Endometrium (tissue), 2 donors: ENCODE data around the gene KRTAP5-1.

Source experiments
- FAIRE-seq: peaks from 2 replicates; lab custom pipeline; 2012; peaks lifted over from hg19 to GRCh38; lab: Jason Lieb, UNC
- donor health status: control.
- donor health status: control.

Gene KRTAP5-1

DNA sequence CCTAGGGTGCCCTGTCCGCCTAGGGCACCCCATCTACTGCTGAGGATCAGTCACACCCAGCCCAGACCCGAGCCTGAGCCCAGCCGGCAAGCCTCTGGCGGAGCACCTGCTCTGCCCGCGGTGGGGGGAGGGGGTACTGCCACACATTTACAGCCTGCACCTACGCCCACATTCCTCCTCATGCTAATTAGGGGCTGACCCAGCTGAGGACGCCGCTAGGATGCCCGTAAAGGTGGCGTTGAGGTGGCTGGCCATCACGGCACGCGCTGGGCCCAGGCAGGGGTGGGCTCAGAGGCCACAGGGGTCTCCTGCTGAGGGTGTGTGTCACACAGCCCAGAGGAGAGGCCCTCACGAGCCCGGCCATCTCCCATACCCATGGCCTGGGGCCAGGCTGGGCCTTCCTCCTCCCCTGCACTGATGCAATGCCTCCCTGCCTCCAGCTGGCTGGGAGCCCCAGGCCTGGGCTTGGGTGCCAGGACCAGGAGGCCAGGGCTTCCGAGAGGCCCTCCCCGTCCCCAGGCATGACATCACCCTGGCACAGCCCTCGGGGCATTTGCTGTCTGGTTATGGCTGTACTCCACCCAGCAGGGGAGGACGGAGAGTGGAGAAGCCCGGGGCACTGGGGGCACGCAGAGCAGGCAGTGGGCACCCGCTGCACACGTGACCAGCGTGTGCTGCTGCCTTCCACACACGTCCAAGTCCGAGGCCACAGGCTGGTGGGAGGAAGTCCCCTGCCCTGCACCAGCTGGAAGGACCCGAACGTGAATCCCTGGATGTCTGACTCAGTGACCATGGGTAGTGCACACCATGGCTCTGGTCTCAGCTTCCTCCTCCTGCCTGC, 25.8 kb downstream of the KRTAP5-1 start:
- no peak for FAIRE-seq

DNA sequence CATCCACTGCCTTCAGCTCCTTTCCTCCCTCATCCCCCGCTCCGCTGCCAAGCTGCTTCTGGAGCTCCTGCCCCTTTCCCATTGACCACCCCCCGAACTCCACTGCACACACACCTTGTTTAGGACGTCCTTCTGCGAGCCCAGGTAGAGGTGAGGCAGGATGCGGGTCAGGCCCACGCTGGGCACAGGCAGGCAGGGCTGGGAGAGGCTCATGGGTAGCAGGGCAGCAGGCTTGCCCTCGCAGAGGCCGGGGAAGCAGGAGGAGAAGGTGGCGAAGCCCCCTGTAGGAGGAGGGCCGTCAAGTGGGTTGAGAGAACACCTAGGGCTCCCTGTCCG, 26.3 kb downstream of the KRTAP5-1 start:
- FAIRE-seq: no peak

DNA sequence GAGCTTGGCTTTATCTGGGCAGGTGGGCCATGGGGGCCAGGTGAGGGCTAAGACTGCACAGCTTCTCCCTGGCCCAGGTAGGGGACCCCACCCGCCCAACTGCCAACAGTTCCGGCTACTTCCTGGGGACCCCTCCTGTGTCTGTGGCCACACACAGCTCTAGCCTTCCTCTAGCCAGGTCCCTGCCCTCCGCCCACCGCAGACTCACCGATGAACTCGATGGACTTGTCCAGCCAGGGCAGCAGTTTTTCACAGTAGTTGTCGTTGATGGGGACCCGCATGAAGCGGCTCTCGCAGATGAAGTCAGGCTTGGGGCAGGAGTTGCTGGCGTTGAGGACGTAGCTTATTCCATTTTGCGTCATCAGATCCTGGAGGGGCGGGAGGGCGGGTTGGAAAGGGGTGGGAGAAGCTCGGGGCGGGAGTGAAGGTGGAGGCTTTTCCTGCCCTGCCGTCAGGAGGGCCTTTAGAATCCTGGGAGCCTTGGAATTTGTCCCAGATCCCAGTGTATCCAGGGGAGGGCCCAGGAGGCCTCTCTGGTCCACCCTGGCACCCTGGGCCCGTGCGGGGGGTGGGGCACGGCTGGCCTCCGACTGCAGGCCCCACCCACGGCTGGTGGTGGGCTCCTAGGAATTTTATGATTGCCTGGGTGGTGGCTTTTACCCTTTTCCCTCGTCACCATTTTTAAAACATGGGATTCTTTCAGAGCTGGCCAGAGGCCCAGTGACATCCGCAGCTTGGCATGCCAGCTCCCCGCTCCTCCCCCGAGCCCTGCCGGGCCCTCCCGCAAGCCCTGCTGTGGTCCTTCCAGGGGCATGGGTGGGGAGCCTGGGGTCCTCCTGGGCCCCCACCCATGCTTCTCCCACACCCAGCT, 26.9 kb downstream of the KRTAP5-1 start:
- FAIRE-seq: no peak

DNA sequence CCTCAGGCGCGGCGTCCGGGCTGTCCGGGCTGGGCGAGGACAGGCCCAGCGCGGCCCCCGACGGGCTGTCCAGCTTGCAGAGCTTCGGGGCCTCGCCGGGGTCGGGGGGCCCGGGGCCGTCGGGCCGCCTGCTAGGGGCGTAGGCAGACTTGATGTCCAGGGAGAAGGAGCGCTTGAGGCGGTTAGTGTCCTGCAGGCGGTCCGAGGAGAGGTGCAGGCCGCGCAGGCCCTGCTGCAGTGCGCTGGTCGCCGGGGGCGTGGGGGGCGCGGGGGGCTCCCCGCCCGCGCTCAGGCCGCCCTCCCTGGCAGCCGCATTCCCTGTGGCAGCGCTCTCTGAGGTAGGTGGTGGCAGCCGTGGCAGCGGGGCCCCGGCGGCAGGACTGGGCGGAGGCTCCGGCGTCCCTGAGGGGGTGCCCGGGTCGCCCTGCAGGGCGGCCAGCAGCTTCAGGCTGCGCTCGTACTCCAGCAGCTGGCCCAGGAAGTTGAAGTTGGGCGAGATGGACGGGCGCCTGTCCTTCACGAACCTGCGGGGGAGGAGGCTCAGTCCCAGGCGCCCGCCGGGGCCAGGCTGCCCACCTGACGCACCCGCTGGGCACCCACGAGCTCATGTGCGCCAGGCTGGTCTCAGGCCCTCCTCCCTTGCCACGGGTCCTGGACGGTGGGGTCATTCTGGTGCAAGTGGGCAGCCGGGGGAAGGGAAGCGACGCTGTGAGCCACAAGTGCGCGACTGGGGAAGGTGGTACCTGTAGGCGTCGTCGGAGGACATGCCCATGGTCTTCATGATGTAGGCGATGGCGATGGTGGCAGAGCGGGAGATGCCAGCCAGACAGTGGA, 27.8 kb downstream of the KRTAP5-1 start:
- FAIRE-seq: no peak

DNA sequence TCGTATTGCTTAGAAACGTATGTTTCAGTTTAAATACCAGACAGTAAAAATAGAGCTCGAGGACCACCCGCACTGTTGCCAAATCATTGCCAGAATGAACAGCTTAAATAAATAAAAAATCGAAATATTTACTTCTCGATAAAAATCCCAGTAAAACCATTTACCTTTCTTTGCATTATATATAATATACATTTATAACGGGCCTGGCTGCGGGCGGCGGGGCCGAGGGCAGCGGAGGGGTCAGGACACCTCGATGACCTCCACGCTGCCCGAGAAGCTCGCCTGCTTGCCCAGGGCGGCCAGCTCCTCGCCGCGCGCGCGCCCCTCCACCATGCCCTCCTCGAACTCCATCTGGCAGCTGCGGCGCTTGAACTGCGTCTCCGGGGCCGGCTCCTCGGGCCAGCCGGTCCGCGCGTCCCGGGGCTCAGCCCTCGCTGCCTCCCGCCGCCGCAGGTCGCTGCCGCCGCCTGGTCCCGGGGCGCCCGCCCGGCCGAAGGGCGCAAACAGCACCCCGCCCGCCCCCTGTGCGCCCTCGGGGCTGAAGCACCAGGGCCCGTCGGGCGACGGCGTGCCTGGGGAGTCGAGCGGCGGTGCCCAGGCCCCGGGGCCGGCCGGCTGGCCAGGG, 28.7 kb downstream of the KRTAP5-1 start:
- FAIRE-seq: no peak

DNA sequence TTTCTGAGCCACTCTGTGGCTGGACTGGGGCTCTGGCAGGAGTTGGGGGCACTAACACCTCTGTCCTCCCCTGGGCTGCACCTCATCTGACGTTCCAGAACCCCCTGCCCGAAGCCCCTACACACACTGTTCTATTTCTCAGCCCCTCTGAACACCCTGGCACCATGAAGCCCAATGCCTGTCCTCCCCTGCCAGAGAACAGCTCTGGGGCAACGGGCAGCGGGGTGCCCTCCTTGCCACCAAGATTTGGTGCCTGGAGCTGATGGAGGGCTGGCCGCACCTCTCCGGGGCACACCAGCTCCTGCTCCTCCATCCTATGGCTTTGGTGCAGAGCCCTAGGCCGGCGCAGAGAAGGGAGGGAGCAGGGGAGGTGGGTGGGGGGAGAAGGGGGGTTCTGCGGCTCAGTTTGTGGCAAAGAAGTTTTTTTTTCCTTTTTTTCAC, 29.4 kb downstream of the KRTAP5-1 start:
- no peak for FAIRE-seq

DNA sequence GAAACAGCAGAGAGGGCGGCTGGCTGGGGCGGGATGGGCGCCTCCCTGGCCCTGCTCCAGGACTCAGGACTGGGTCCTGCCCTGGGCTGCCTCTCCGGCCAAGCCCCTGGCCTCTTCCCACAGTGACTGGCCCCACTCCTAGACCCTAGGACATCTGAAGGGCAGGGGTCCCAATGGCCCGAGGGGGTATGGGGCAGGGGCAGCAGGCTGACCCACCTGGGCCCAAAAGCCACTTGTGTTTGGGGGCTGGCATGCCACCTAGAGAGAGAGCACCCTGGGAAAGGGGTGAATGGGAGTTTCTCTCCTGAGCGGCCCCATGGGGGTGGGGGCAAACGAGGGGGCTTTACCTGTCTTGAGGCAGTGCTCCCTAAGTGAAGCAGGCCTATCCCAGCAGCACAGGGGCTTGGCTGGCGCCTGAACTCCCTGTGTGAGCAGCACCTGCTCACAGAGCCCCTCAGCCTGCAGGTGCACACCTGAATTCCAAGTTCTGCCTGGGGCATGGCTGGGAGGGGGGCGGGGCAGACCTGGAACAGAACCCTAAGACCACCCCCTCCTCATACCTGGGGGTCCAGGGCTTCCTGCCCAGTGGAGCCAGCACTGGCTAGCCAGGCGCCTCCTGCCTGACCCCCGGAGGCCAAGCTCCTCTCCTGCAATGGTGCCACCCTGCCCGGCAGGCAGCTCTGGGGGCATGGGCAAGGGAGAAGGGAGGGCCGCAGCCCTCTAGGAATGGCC, 29.9 kb downstream of the KRTAP5-1 start:
- no peak for FAIRE-seq

DNA sequence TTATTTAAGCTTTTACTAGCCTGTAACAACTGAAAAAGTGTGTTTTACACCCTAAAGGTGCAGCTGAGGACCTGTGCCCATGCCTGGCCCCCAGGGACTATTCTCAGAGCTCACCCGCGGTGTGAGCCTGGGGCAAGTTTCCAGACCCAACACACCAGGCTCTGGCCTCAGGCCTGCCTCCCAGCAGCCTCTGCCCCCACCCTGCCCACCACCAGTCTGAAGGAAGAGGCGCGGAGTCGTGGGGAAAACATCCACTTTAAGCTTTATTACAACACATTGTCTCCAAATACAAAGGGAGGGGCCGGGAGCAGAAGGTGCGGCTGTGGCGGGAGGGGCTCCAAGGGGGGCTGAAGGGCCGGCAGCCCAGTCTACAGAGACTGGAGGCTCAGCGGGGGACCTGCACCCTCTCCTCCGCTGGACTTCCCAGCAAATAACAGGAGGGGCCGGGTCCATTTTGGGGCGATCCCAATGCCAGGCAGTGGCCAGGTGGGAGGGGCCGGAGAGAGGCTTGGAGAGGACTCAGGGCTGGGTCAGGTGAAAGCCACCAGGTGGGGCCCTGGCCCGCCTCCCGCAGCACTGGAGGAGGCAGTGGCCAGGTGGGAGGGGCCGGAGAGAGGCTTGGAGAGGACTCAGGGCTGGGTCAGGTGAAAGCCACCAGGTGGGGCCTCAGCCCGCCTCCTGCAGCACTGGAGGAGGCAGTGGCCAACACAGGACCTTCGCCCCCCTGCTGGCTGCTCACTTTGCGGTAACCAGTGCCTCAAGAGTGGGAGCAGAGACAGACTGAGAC, 31.1 kb downstream of the KRTAP5-1 start:
- FAIRE-seq: no peak

DNA sequence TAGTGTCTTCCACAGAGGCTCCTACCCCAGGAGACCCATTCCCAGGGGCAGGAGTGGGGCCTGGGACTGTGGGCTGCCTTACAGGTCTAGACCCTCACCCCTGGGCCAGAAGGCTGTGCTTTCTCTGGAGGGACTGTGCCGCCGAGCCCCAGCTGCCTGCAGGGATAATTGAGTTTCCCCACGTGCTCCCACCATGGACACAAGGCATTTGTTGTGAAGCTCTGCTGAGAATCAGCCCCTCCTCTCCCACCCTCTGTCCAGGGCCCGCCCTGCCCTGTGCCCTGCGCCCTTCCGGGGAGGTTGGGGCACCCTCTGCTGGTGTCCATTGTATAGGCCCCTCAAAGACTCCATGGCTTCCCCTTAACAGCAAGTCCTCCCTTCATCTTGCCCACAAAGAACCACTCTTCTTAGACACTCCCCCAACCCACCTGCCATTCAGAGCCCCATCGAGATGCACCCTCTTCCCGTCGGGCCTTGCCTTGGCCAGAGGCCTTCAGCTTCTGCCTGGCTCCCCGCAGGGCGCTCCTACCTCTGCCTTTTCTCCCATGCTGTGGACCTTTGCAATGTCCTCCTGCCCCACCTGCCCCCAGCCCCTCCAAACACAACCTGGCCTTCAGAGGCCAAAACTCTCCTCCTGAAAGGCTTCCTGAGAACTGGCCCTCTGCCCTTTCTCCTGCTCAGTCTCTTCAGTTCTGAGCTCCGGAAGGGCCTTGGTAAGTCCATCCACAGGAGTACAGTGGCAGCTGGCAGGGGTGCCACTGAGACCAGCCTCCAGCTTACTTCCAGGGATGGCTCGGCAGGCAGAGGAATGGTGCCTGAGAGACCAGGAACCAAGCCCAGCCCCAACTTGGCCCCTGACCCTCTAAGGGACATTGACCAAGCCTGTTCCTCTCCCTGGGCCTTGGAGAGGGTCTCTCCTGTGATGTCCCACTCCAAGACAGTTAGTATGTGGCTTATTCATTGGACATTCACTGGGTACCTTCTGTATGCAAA, 35.4 kb downstream of the KRTAP5-1 start:
- no peak for FAIRE-seq

DNA sequence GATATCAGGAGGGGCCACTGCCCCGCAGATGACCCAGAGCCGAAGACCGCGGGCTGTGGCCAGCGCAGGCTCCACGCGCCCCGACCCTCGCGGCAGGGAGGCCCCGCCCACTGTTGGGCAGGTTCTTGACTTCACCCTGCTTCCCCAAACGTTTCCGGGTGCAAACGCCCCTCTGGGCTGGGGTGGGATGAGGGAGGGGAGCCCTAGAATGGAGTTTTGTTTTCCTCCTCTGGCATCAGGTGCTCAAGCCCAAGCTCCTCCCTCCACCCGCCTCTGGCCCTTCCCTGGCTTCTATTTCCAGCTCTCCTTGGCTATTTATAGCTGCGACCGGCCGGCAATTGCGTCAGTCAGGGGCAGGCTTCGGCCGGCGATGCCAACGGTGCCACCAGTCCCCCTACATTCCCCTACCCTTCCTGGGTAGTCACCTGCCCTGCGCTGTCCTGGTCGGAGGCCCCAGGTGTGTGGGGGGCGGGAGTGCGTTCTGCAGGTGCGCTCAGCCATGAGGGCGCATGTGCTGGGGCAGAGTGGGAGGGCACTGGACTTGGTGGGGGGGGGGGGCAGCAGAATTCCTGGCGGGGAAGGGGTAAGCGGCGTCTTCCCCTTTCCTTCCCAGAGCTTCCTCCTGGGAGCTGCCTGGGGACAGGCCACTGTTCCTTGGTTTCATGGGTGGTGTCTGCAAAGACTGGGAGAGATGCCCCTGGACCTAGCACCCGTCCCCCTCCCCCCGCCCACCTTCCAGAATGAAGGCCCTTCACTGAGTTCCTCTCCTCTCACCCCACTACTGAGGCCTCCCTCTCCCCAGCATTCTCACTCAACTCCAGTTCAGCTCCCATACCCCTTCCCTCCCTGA, 36.6 kb downstream of the KRTAP5-1 start:
- FAIRE-seq: no peak

DNA sequence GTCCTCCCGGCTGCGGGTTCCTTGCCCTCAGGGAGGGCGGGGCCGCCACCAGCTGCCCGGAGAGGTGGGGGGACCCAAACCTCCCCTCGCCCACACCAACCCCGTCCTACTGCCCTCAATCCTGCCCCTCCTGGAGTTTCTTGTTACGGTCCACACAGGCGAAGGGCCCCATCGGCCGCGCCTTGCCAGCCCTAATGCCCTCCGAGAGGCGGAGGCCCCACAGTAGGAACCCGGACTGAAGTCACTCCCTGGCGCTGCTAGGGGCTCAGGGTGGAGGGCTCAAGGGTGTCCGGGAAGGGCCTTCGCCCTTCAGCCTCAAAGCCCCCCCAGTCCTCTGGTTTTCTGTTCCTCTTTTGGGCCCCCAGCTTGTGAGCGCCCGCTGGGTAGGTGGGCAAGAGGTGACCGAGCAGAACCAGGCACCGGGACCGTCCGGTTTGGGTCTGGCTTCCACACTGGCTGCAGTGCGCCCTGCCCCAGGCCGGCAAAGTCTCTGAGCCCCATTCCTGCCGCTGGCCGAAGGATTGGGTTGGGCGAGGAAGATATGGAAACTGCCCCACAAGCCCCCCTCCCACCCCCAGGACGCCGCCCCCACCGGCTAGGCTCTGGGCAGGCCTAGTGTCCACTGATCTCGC, 37.5 kb downstream of the KRTAP5-1 start:
- FAIRE-seq: no peak

DNA sequence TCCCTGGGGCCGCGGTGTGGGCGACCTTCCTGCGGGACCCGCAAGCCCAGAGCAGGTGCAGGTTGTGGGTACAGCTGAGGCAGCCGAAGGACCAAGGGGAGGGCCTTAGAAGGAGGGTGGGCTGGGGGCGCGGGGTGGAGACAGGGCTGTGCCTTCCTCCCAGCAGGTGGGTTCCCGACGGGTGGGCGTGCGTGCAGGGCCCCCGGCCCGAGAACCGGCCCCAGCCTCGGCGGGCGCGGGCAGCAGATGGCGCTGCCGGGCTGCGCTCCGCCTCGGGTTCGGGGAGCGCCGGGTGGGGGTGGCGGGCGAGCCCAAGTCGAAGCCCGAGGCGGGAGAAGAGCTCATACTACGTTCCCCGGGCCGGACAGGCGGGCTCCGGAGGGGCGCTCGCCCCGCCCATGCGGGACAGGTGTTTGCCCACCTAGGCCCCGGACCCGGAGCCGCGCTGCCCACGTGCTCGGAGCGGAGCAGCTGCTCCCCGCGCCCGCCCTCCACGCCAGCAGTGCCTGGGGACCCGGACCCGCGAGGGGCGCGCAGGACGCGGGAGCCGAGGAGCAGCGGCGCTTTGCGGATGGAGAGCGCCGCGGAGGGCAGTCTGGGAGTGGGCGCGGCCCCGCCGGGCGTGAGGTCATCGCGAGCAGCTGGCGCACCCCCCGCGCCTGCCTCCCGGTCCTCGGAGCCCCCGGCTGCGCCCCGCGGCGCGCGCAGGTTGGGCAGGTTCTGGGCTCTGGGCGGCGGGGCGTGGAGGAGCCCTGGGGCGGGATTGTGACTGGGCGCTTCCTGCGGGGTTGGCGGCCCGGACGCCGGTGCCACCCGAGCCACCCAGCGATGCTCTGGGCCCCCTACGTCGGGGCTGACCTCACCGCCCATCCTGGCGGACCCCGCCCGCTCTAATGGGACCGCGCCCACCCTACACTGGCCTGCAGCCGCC, 38.3 kb downstream of the KRTAP5-1 start:
- no peak for FAIRE-seq

DNA sequence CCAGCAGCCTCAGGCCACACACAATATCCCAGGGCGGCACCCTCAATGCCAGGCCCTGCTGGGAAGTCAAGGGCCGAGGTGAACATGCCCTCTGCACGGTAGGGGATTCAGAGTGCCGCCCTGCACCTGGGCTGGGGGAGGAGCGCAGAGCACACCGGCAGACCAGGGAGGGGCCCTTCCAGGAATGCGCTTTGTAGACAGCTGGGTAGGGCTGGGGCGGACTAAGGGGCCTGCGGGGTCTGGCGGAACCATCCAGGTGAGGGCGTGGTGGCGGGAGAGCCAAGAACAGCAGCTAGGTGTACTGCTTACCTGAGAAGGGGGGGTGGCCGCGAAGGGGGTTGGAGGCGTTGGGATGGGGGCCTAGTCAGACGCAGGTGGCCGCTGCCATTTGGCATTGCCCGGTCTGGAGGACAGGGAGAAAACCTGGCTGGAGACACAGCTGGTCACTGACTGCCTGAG, 39.0 kb downstream of the KRTAP5-1 start:
- FAIRE-seq: no peak

DNA sequence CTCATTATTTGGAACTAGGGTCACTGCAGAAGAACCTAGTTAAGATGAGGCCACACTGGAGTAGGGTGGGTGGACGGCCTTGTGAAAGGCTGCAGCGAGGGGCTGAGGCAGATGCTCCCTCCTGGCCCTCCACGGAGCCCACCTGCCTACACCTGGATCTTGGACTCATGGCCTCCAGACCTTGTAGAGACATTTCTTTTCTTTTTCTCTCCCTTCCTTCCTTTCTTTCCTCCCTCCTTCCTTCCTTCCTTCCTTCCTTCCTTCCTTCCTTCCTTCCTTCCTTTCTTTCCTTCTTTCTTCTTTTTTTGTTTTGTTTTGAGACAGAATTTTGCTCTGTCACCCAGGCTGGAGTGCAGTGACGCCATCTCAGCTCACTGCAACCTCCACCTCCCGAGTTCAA, 39.7 kb downstream of the KRTAP5-1 start:
- FAIRE-seq: no peak

DNA sequence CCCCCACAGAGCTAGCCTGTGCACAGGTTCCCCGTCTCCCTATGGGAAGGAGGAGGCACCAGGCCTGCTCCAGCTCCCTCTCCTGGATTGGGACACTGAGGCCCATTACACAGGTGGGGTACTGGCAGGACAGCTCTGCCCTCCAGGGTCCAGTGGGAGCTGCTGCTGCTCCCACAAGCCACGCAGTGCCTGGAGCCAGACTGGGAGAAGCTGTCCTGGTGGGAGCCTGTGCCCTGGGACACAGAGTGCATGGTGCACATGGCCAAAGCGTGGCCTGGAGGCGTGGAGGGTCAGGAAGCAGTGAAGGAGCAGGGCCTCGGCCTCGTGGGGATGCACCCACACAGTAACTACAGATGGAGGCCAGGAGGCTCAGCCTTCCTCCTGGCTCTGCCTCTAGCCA, 40.5 kb downstream of the KRTAP5-1 start:
- no peak for FAIRE-seq

DNA sequence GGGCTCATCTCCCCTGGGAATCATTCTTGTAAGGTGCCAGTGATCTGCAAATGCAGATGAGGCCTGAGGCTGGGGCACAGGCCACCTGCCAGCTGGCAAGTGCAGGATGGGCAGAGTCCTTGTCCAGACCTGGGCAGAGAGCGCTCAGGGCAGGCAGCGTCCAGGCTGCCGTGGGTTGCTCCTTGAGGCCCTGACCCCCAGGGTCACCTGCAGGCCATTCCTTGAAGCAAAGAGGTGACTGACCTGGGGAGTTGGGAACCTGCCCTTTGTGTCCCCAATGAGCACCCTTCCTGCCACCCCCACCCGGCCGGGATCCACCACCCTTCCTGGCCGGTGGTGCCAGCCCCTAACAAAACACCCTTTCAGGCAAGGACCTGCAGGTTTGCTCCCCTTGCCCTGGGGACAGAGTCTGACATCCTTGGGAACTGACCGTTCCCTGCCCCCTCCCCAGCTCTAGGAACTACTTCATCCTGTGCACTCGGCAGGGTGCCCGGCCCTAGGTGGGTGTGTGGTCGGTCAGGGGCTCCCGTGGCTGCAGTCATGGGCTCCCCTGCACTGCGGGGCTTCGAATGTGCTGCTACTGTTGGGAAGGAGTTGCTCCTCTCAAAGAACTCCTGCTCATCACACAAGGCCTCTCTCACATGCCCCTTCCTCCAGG, 41.3 kb downstream of the KRTAP5-1 start:
- FAIRE-seq: no peak
